CD4-positive, alpha-beta T cell treated with Interleukin-6 for 4 hours (primary cell): ENCODE measurements around the gene TCF12.

ENCODE experiments used
- DNase-seq: peaks from one replicate; pipeline ENCODE4 v3.0.0-alpha.2; 2020; ENCODE audit warnings: mixed read lengths

Gene TCF12

GRCh38 chr15:57190208-57190607 lies 271.8 kb downstream of the TCF12 start:
- no peak for DNase-seq

DNA sequence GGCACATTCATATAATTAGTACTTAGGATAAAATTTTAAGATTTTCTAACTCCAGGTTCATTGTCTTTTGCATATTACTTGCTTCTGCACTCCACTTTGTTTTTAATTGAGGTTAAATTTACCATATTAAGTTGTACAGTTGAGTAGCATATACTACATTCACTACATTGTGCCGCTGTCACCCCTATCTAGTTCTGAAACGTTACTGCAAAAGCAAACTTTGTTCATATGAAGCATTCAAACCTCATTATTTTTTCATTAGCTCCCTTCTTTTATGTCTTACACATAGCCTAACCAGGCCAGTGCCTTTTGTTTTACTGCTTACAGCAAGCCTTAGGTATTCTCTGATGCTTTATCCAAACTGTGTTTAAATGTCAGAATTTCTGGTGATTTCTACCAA lies 274.7 kb downstream of the TCF12 start:
- no peak for DNase-seq

GRCh38 chr15:57195326-57195725 lies 276.9 kb downstream of the TCF12 start:
- DNase-seq, result no peak

DNA sequence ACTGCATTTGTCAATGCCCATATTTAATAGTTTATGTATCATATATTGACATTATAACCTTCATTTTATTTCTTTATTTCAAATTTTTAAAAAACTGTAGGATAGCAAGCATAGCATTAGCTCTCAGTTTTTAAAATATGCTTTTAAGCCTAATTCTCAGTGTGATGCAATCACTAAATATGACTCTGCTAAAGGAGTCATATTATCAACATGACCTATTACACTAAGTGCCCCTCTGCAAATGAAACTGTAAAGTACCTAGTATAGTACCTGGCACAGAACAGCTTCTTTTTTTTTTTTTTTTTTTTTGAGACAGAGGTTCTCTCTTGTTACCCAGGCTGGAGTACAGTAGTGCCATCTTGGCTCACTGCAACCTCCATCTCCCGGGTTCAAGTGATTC lies 278.4 kb downstream of the TCF12 start:
- no peak for DNase-seq

- DNase-seq, result no peak
These were observed 279.7 kb downstream of the TCF12 start for GRCh38 chr15:57198131-57198530.

- DNase-seq, result no peak
These were observed 280.3 kb downstream of the TCF12 start for GRCh38 chr15:57198654-57199291.

- DNase-seq, result no peak
These were observed 283.1 kb downstream of the TCF12 start for GRCh38 chr15:57201578-57201977.

DNA sequence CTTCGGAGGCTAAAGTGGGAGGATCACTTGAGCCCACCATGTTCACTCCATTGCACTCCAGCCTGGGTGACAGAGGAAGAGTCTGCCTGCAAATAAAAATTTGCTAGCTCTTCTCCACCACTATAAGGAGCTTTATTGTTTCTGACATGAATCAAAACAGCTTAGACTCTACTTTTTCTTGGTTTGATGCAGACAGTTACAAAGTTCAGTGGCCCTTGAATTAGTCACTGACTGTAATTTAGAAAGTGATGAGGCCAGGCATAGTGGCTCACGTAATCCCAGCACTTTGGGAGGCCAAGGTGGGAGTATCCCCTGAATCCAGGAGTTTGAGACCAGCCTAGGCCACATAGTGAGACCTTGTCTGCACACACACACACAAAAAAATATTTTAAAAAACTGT lies 285.5 kb downstream of the TCF12 start:
- DNase-seq, result no peak

DNA sequence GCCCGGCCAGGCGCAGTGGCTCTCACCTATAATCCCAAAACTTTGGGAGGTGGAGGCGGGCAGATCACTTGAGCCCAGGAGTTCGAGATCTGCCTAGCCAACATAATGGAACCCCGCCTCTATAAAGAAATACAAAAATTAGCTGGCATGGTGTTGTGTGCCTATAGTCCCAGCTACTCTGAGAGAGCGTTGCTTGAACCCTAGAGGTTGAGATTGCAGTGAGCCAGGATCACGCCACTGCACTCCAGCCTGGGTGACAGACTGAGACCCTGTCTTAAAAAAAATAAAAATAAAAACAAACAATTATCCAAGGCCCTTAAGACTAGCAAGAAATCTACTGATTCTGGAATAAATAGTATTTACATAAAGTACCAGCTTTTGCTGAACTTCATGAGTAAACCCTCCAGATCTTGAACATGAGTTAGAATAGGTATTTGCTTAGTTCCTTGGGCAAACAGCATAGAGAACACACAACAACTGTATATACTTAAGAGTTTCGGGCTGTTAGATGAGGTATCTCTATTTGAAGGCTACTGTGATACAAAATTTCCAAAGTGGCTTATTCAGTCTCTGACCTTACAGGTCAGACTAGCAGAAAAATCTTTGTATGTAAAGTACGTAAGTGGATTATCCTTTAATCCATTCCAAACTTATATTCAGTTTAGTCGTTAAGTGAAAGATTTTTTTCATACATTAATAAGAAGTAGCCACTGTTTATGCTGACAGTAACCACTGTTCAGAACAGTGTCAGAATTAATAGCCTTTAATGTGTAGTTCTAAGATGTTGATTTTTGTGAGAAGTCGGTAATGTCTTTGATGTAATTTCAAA lies 286.8 kb downstream of the TCF12 start:
- DNase-seq, result no peak

DNA sequence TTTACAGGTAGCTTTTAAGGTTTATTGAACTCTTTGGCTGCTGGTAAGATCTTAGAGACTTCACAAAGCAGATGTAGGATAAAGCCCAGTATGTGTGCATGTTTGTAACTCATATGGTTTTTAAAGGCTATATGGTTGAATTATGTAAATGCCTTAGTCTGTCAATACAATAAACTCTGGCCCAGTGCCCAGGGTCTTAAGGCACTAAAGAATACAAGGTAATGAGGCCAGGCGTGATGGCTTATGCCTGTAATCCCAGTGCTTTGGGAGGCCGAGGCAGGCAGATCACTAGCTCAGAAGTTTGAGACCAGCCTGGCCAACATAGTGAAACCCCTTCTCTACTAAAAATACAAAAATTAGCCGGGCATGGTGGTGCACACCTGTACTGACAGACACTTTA lies 287.6 kb downstream of the TCF12 start:
- DNase-seq, result no peak

DNA sequence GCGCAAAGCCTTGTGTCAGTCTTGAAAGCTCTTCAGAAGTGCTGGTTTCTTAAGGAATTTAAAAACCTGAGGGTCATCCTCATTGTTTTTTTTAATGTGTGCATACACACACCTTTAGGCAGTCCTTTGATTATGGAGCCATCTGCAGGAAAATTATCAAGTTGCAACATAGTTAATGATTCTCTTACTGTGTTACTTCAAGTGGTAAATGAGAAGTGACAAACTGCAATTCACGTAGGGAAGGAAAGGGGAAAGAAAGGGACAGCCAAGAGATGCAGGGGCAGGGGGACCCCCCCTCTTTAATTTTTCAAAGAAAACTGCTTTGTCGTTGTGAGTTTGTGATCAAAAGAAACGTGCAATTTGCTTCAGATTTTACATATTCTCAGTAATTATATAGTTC lies 295.4 kb downstream of the TCF12 start:
- no peak for DNase-seq

GRCh38 chr15:57215326-57215725 lies 296.9 kb downstream of the TCF12 start:
- no peak for DNase-seq

GRCh38 chr15:57215881-57216280 lies 297.4 kb downstream of the TCF12 start:
- DNase-seq, result no peak

GRCh38 chr15:57216288-57216687 lies 297.8 kb downstream of the TCF12 start:
- no peak for DNase-seq

DNA sequence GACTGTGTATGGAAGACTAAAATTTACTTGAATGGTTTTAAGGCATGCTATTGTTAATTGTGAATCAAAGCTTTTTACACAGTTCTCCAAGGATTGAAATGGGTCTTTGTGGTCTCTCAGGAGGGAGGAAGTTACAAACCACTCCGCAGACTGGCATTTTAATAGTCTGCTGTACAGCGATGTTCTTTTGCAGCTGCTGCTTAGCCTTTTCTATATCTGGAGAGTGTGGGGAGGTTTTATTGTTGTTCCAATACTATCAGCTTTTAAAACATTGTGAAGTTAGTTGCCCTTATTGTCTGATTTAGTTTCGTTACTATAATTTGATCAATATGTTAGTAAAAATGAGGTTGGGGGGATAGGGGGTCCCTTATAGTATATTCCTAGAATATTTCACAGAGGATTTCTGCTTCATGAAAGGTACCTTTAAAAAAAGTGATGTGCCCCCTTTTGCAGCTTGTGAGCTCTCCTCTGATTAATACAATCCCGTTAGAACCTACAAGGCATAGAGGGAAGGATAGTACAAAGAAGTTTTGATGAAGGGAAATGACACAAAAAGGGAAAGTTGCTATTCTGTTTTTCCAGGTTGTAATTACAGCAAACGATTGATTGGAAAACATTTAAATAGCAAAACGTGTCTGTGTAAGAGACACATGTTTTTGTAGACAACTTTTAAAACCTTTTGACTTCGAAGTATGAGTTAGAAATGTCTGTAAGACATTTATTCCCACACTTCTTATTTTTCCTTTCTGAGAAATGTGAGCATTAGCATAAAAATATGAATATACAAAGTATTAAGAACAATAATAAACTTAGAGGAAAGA lies 299.5 kb downstream of the TCF12 start:
- no peak for DNase-seq

DNA sequence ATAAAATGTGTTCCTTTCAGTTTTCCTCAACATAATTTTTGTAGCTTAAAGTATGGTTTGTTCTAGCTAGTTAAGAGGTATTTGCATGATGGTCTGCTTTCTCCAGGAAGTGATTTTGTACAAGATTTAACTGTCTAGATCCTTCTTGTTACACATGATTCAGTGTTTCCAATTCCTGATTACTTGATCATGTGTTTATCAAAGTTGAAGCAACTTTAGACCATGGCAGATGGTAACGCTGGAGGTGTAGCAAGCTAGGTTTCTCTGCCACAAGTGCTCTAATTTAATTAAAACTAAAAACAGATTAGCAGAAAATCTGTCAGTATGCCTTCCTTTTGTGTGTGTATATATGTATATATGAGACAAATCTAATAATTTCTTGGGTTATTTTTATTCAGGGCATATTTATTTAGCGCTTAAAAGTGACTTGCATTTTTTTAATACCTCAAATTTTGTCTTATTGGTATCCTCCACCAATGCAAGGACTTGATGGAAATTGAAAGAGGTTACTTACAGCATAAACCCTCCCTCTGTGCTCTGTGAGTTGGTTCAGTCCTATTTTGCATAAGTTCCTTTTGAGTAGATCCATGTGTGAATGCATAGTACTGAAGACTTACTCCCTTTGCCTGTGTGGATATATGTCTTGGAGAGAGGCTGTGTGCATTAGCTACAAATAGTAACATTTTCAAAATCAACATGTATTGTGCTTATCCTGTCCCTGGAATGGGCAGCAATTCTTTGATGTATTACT lies 300.6 kb downstream of the TCF12 start:
- DNase-seq, result no peak

DNA sequence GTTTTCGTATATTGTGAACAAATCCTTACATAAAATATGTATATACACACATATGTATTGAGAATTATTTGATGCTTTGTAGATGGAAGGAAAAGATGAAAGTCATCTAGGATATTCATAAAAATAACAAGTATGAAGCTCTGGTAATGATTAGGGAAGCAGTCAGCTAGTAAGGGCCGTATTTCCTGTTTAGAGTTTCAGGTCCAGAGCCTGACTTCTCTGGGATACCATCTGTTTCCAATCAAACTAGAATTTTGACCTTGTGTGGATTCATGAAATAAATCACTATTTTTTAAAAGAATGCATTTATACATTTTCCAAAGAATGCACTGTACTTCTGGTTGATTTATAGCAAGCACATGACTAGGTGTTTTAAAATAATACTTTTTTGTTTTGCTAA lies 301.8 kb downstream of the TCF12 start:
- no peak for DNase-seq

DNA sequence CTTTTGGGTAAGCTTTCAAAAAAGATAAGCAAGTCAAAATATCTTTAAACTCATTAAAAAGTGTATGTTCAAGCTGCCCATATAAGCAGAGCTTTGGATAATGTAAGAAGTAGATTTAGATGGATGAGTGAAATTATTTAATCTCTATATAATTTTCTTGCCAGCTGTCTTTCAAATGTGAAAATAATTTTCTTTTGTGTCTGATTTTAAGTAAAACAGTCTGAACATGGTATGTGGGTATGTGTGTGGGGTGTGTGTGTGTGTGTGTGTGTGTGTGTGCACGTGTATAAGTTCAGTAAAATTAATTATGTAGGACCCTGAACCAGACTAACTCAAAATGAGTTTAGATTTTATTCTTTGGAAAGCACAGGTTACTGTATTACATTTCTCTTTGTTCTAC lies 302.7 kb downstream of the TCF12 start:
- no peak for DNase-seq

DNA sequence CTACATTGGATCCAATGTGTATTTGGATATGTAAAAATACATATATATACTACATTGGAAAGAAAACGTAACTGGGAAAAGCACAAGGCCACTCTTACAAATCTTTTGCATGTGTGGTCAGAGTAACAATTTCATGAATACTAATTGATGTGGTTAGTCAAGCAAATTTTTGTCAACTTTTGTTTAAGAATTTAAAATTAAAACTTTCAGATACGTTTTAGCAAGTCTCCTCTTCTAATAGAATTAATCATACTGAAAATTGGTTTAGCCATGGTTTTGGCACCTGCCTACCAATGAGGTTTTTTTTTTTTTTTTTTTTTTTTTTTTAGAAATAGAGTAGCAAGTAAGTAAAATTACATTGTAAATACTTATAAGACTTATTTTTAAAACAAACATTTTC lies 304.9 kb downstream of the TCF12 start:
- no peak for DNase-seq

DNA sequence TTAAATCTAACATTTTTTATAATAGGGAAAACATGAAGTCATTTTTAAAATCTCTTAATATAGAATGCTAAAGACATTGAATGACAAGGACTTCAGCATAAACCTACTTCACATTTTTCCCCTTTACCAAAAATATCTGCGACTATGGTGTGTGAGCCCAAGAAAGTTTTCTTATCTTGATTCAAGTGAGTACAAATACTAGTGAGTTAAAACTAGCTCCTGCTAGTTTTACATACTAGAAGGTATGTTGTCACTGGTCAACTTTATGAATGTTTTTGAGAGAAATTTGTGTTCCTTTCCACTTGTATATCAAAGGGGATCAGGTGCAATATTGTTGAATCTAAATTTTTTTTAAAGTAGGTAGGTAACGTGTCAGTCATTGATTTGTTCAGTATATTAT lies 305.4 kb downstream of the TCF12 start:
- no peak for DNase-seq

GRCh38 chr15:57224664-57225063 lies 306.2 kb downstream of the TCF12 start:
- no peak for DNase-seq

GRCh38 chr15:57227166-57227565 lies 308.7 kb downstream of the TCF12 start:
- no peak for DNase-seq

DNA sequence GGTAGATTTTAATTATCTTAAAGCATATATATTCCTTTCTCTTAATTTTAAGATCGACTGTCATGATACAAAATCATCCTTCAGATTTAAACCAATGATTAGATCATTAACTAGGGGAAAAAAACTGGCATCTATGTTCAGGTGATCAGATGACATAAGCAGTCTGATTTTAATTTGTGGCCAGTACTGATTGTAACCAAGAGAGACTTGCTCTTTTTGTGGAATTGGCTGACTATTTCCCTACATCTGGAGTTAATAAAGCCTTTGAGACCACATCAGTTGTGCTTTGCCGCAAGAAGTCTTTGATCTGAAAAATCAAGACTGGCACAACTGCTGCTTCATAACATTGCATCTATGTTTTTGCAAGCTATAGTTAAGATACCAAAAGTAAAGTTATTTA lies 309.5 kb downstream of the TCF12 start:
- DNase-seq, result no peak
